Neural crest cell (in vitro differentiated cells): Measurements from ENCODE around the gene PPHLN1. TPM values are rescaled to one million over a fixed set of nuclear protein-coding genes. Genes with fewer than 3 reads are reported as not detected.

ENCODE experiments used
- DNase-seq: peaks from one replicate; pipeline ENCODE4 v3.0.0; 2021; ENCODE audit warnings: low read depth, mixed read lengths, low spot score
- H3K27ac Mint-ChIP-seq: one replicate; pipeline ENCODE4 v1.8.0; 2021; ENCODE audit warnings: mild to moderate bottlenecking, mixed read lengths; ENCODE audit not compliant: unreplicated experiment
- H3K27me3 Mint-ChIP-seq: 2 replicates; pipeline ENCODE4 v1.8.0; 2021; ENCODE audit warnings: low read depth, mild to moderate bottlenecking, mixed read lengths
- H3K36me3 Mint-ChIP-seq: 2 replicates; pipeline ENCODE4 v1.8.0; 2021; ENCODE audit warnings: low read depth, mild to moderate bottlenecking, mixed read lengths
- H3K4me1 Mint-ChIP-seq: 2 replicates; pipeline ENCODE4 v1.8.0; 2021; ENCODE audit warnings: mixed read lengths
- H3K4me3 Mint-ChIP-seq: one replicate; pipeline ENCODE4 v1.8.0; 2021; ENCODE audit warnings: mild to moderate bottlenecking, mixed read lengths
- H3K9me3 Mint-ChIP-seq: 2 replicates; pipeline ENCODE4 v1.8.0; 2021; ENCODE audit warnings: mixed read lengths
- CTCF ChIP-seq: fragments of 200-600 bp; sonication (generic); conservative IDR thresholded peaks from 2 replicates; pipeline ENCODE4 v1.5.0; 2021; ENCODE audit warnings: antibody characterized with exemption, mild to moderate bottlenecking
- total RNA-seq: library from RNA; stranded (reverse); gene quantifications from 2 replicates; pipeline ENCODE4 v1.2.1, GENCODE V29; 2021

Gene PPHLN1
- total RNA-seq, 1 donor from 2014 or later = 57.9 TPM

- Mint-ChIP-seq H3K9me3 (no peaks in the 10 kb centered on the region), H3K4me3 (no peak overlapping the region), H3K4me1 (peaks cover 9% of the 10 kb centered on the region), H3K36me3 (no peaks in the 10 kb centered on the region), H3K27ac (no peak overlapping the region), H3K27me3 (no peaks in the 10 kb centered on the region)
- no peak for DNase-seq
- TF ChIP-seq CTCF = no peak
These were observed 43.7 kb upstream of the PPHLN1 start for GRCh38 chr12:42282294-42282693.

- Mint-ChIP-seq H3K4me3 (no peak overlapping the region), H3K4me1 (peaks cover 9% of the 10 kb centered on the region), H3K27ac (no peak overlapping the region), H3K9me3 (no peaks in the 10 kb centered on the region), H3K36me3 (no peaks in the 10 kb centered on the region), H3K27me3 (no peaks in the 10 kb centered on the region)
- DNase-seq = no peak
- no peak for TF ChIP-seq CTCF
These were observed 42.2 kb upstream of the PPHLN1 start for GRCh38 chr12:42283739-42284138.

GRCh38 chr12:42284157-42284556 lies 41.8 kb upstream of the PPHLN1 start:
- H3K27ac Mint-ChIP-seq = no peak overlapping the region
- TF ChIP-seq CTCF = no peak
- no peak for DNase-seq
- no peak overlapping the region for H3K4me3 Mint-ChIP-seq
- no peaks in the 10 kb centered on the region for H3K9me3 Mint-ChIP-seq
- H3K36me3 Mint-ChIP-seq = no peaks in the 10 kb centered on the region
- peaks cover 9% of the 10 kb centered on the region for H3K4me1 Mint-ChIP-seq
- H3K27me3 Mint-ChIP-seq = no peaks in the 10 kb centered on the region

DNA sequence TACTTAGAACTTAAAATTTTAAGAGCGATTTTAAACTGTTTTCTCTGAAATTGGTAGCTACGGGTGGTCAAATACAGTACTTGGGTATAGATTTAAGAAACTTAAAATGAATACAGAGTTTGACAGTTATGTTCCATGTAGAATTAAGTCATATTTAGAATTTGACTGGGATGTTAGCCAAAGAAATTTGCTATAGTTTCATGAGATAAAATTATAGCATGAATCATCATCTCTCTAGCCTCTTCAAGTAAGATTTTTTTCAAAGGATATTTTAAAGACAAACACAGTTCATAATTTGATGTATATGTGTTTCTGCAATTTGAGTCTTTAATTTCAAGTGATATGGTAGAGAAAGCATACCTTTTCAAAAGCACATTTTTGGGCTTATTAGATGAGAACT lies 41.1 kb upstream of the PPHLN1 start:
- no peak overlapping the region for H3K4me3 Mint-ChIP-seq
- no peak for TF ChIP-seq CTCF
- H3K27ac Mint-ChIP-seq = no peak overlapping the region
- no peaks in the 10 kb centered on the region for H3K27me3 Mint-ChIP-seq
- H3K36me3 Mint-ChIP-seq = no peaks in the 10 kb centered on the region
- H3K9me3 Mint-ChIP-seq = no peaks in the 10 kb centered on the region
- peaks cover 9% of the 10 kb centered on the region for H3K4me1 Mint-ChIP-seq
- DNase-seq = no peak

GRCh38 chr12:42285431-42285830 lies 40.5 kb upstream of the PPHLN1 start:
- no peak for DNase-seq
- Mint-ChIP-seq H3K27me3 (no peaks in the 10 kb centered on the region), H3K4me1 (peaks cover 9% of the 10 kb centered on the region), H3K9me3 (no peaks in the 10 kb centered on the region), H3K36me3 (no peaks in the 10 kb centered on the region), H3K27ac (no peak overlapping the region), H3K4me3 (no peak overlapping the region)
- no peak for TF ChIP-seq CTCF

GRCh38 chr12:42286741-42287140 lies 39.2 kb upstream of the PPHLN1 start:
- H3K9me3 Mint-ChIP-seq = no peaks in the 10 kb centered on the region
- DNase-seq = no peak
- no peak overlapping the region for H3K27ac Mint-ChIP-seq
- peaks cover 9% of the 10 kb centered on the region for H3K4me1 Mint-ChIP-seq
- no peaks in the 10 kb centered on the region for H3K36me3 Mint-ChIP-seq
- H3K4me3 Mint-ChIP-seq = no peak overlapping the region
- no peak for TF ChIP-seq CTCF
- H3K27me3 Mint-ChIP-seq = no peaks in the 10 kb centered on the region
